ENCODE data around the gene RBP5. TPM values are rescaled to one million over a fixed set of nuclear protein-coding genes. Genes with fewer than 3 reads are reported as not detected.

RBP5 gene
- total and polyA plus RNA-seq, 9 of the 15 experiments (the other 6 are each of a cell fraction or from before 2014, with no cell fraction given) = 8.6 to 22.5 (median 11.4) TPM

DNA sequence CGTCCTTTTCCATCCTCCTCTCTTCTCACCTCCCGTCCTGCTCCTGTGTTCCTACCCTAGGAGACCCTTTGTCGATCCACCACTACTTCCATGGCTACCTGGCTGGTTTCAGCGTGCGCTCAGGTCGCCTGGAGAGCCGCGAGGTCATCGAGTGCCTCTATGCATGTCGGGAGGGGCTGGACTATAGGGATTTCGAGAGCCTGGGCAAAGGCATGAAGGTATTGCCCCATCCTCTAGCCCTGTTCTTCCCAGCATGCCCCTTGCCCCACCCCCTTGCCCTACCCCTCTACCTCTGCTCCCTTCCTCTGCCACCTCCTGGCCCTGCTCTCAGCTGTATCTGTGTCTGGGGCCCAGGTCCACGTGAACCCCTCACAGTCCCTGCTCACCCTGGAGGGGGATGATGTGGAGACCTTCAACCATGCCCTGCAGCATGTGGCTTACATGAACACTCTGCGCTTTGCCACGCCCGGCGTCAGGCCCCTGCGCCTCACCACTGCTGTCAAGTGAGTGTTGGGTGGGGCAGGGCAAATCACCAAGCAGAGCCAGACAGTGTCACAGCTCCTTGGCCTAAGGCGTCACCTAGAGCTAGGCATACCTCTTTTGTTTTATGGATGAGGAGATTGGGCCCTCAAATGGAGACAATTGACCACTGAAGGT lies 14.2 kb upstream of the RBP5 start:
- 86% methylated on average over 10 of the region's 18 CpGs for WGBS (ENCODE audit: insufficient coverage, low coverage, missing lambda C conversion rate)
- ChIA-PET CTCF (ENCODE audit: low intra/inter-chr PET ratio) (interaction anchor here (1.2 to 1.4 kb wide), 2 partner anchors 47 to 495 kb away, joined by 4 read pairs; partner anchors contain the start of gene PEX5), POLR2A (interaction anchor here (0.6 kb wide), 1 partner anchor 11 kb away, joined by 3 read pairs; no protein-coding TSS in a partner anchor)
- Histone ChIP-seq H3K4me1 (replicated peaks in 1 of 2; ENCODE audit: control insufficient read depth in 2 of 2, insufficient read depth in 2 of 2, low read length in 2 of 2) (peaks cover 7 to 10% of the 10 kb centered on the region in 2 experiments; a peak in 3 of 5 replicates), H3K27me3 (ENCODE audit: control insufficient read depth in 2 of 2, insufficient read depth in 2 of 2, low read length in 2 of 2) (no peaks in the 10 kb centered on the region), H4K20me1 (replicated peaks; ENCODE audit: control insufficient read depth, insufficient read depth, low read length) (no peaks in the 10 kb centered on the region), H3K4me2 (ENCODE audit: insufficient read depth, low read length) (no peak overlapping the region), H3K9ac (ENCODE audit: insufficient read depth in 1 of 2, low read depth in 2 of 2, low read length in 2 of 2) (no peak overlapping the region; a peak in 1 of 4 replicates), H3K9me3 (replicated peaks; ENCODE audit: control insufficient read depth, insufficient read depth, low read depth, low read length) (no peaks in the 10 kb centered on the region), H3K4me3 (no peak overlapping the region), H3K79me2 (ENCODE audit: control insufficient read depth, insufficient read depth, low read length) (no peaks in the 10 kb centered on the region), H3K27ac (ENCODE audit: extremely low read depth, low read depth, low read length) (no peak overlapping the region), H2AFZ (ENCODE audit: low read depth, low read length) (no peak overlapping the region), H3K9me1 (ENCODE audit: control insufficient read depth, insufficient read depth, low read length) (no peaks in the 10 kb centered on the region), H3K36me3 (ENCODE audit: control insufficient read depth, insufficient read depth, low read length) (peaks cover 15% of the 10 kb centered on the region; the same call in 2 of the 3 replicates)
- no peak for ATAC-seq
- DNase-seq (ENCODE audit: extremely low read depth in 1 of 4, low spot score in 3 of 4) = no peak
- in situ Hi-C loops (cut with MboI) = no loop called here
- FAIRE-seq = no peak
- no TSS peak for BruUV-seq (replicated peaks)
- no peak for TF ChIP-seq SMAD2 (IDR thresholded peaks at IDR 0.05; ENCODE audit: low read depth, low read length)
- no peak for TF ChIP-seq CREB1 (IDR thresholded peaks at IDR 0.05)
- TF ChIP-seq CREB1 (CRISPR knock-in tag; IDR thresholded peaks at IDR 0.05) = no peak
- TF ChIP-seq, protein P1, sequence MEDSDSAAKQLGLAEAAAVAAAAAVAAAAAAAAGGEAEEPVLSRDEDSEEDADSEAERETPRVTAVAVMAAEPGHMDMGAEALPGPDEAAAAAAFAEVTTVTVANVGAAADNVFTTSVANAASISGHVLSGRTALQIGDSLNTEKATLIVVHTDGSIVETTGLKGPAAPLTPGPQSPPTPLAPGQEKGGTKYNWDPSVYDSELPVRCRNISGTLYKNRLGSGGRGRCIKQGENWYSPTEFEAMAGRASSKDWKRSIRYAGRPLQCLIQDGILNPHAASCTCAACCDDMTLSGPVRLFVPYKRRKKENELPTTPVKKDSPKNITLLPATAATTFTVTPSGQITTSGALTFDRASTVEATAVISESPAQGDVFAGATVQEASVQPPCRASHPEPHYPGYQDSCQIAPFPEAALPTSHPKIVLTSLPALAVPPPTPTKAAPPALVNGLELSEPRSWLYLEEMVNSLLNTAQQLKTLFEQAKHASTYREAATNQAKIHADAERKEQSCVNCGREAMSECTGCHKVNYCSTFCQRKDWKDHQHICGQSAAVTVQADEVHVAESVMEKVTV (CRISPR knock-in tag; IDR thresholded peaks at IDR 0.05) = no peak
- TF ChIP-seq, protein P2, sequence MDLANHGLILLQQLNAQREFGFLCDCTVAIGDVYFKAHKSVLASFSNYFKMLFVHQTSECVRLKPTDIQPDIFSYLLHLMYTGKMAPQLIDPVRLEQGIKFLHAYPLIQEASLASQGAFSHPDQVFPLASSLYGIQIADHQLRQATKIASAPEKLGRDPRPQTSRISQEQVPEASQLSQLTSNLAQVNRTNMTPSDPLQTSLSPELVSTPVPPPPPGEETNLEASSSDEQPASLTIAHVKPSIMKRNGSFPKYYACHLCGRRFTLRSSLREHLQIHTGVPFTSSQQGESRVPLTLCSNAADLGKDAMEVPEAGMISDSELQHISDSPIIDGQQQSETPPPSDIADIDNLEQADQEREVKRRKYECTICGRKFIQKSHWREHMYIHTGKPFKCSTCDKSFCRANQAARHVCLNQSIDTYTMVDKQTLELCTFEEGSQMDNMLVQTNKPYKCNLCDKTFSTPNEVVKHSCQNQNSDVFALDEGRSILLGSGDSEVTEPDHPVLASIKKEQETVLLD (IDR thresholded peaks at IDR 0.05) = no peak
- no peak for TF ChIP-seq HDGF (IDR thresholded peaks at IDR 0.05)
- no peak for TF ChIP-seq SMAD3 (CRISPR knock-in tag; conservative IDR thresholded peaks at IDR 0.05)
- no peak for TF ChIP-seq SMAD4 (CRISPR knock-in tag; conservative IDR thresholded peaks at IDR 0.05)
- TF ChIP-seq ZNF134 (CRISPR knock-in tag; conservative IDR thresholded peaks at IDR 0.05) = no peak
- no peak for TF ChIP-seq PHF21A (IDR thresholded peaks at IDR 0.05; ENCODE audit: borderline replicate concordance, low read depth)
- no peak for TF ChIP-seq CBFA2T2 (conservative IDR thresholded peaks at IDR 0.05)
- no peak for TF ChIP-seq HNRNPLL (IDR thresholded peaks at IDR 0.05; ENCODE audit: low read depth, low read length, poor library complexity, severe bottlenecking)
- TF ChIP-seq PML (IDR thresholded peaks at IDR 0.05; ENCODE audit: low read length) = no peak
- TF ChIP-seq ZC3H11A (IDR thresholded peaks at IDR 0.05; ENCODE audit: low read depth, low read length) = no peak
- TF ChIP-seq, protein P3, sequence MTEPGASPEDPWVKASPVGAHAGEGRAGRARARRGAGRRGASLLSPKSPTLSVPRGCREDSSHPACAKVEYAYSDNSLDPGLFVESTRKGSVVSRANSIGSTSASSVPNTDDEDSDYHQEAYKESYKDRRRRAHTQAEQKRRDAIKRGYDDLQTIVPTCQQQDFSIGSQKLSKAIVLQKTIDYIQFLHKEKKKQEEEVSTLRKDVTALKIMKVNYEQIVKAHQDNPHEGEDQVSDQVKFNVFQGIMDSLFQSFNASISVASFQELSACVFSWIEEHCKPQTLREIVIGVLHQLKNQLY (CRISPR knock-in tag; conservative IDR thresholded peaks at IDR 0.05) = no peak
- TF ChIP-seq, protein P4, sequence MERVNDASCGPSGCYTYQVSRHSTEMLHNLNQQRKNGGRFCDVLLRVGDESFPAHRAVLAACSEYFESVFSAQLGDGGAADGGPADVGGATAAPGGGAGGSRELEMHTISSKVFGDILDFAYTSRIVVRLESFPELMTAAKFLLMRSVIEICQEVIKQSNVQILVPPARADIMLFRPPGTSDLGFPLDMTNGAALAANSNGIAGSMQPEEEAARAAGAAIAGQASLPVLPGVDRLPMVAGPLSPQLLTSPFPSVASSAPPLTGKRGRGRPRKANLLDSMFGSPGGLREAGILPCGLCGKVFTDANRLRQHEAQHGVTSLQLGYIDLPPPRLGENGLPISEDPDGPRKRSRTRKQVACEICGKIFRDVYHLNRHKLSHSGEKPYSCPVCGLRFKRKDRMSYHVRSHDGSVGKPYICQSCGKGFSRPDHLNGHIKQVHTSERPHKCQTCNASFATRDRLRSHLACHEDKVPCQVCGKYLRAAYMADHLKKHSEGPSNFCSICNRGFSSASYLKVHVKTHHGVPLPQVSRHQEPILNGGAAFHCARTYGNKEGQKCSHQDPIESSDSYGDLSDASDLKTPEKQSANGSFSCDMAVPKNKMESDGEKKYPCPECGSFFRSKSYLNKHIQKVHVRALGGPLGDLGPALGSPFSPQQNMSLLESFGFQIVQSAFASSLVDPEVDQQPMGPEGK (CRISPR knock-in tag; IDR thresholded peaks at IDR 0.05; ENCODE audit: borderline replicate concordance) = no peak
- no peak for TF ChIP-seq XRCC3 (IDR thresholded peaks at IDR 0.05)
- intact Hi-C loops (cut with micrococcal nuclease) = loop anchor here (1.0 kb wide), 1 partner anchor 45 kb away; no protein-coding TSS in a partner anchor
